Pancreas (tissue), 10 donors: ENCODE results near the gene STX11. TPM values are rescaled to one million over a fixed set of nuclear protein-coding genes. Genes with fewer than 3 reads are reported as not detected.

ENCODE experiments used
- ATAC-seq, 4 donors: fragments of 200-7000 bp; cut with Tn5 transposase; one replicate each; pipeline versions ENCODE4 v1.8.0 to v1.9.1; 2020; ENCODE audit warnings: mild to moderate bottlenecking in 4 of 4, moderate library complexity in 4 of 4
- DNase-seq, 6 donors: peaks; one replicate each; pipeline ENCODE4 v3.0.0-alpha.2; 2020
- FAIRE-seq: peaks from 2 replicates; lab custom pipeline; 2012; peaks lifted over from hg19 to GRCh38; lab: Jason Lieb, UNC
- H3K27ac ChIP-seq, 4 donors: fragments of 200-600 bp; sonication (generic); 1 replicate in 3 of 4; 2 replicates in 1 of 4; pipeline versions ENCODE4 v1.5.0 to v1.8.0; 2020
- H3K27me3 ChIP-seq, 4 donors: fragments of 200-600 bp; one replicate each; pipeline ENCODE4 v1.8.0; 2021
- H3K36me3 ChIP-seq, 3 donors: fragments of 200-600 bp; sonication (generic) in 1 of 3; one replicate each; pipeline versions ENCODE4 v1.5.0 to v1.8.0; 2020 to 2021
- H3K4me1 ChIP-seq, 3 donors: fragments of 200-600 bp; one replicate each; pipeline ENCODE4 v1.8.0; 2021
- H3K4me3 ChIP-seq, 4 donors: fragments of 200-600 bp; sonication (generic) in 2 of 4; one replicate each; pipeline versions ENCODE4 v1.5.0 to v1.8.0; 2020 to 2021
- H3K9me3 ChIP-seq, 4 donors: fragments of 200-600 bp; one replicate each; pipeline ENCODE4 v1.8.0; 2021
- CTCF ChIP-seq, 4 donors: fragments of 200-600 bp; sonication (generic) in 3 of 4; IDR thresholded peaks; one replicate each; pipeline versions ENCODE4 v1.5.0 to v1.8.0; 2021; ENCODE audit warnings: antibody characterized with exemption in 4 of 4
- WGBS, 2 donors: extraction: QIAGEN DNeasy Blood & Tissue Kit; methylation state at CpG; one replicate each; pipeline ENCODE4 v1.1.7; 2013; 5-methylcytosine and 5-hydroxymethylcytosine counted together
- intact Hi-C, 3 donors: fragments of 100-400 bp; cut with DNase I; formaldehyde crosslinking; loops; one replicate each; pipeline versions ENCODE4 v1.11.1 to v1.14.2; 2022
- polyA plus RNA-seq, 2 donors: library from polyadenylated mRNA; stranded (reverse); fragments of 200-250 nt; gene quantifications; one replicate each; pipeline ENCODE4 v1.2.3, GENCODE V29; 2013
- total RNA-seq, 6 donors: library from RNA; stranded (reverse); fragmentation: NEBNext Ultra II Directional in 4 of 6; extraction: Animal tissue kit (Norgen Biotek cat#: 25700) in 4 of 6; gene quantifications; one replicate each; pipeline versions ENCODE4 v1.2.1 to v1.2.4, GENCODE V29; 2021 to 2023
- donor health status: healthy with polysubstance abuse.
- donor health status: DM: no; HTN: no; CAD: no; lungs with moderate emphysema.
- donor health status: DM: no; HTN: no; CAD: no.
- donor health status: control.
- donor health status: control.
- donor health status: Bipolar disorder and iron deficiency.
- donor health status: DM: yes; HTN: yes; CAD: no.
- donor health status: DM: no; HTN: no; CAD: no.
- donor health status: DM: no; HTN: no; CAD: no.
- donor health status: DM: yes; HTN: yes; CAD: no.

STX11 gene
- total and polyA plus RNA-seq, 8 donors: 0.47 to 2.6 (median 1.1) TPM

GRCh38 chr6:144155529-144155928 lies 5.2 kb downstream of the STX11 start:
- no peaks in the 10 kb centered on the region for H3K27me3 ChIP-seq
- ATAC-seq (no peak), FAIRE-seq (no peak), DNase-seq (no peak)
- no peaks in the 10 kb centered on the region for H3K4me1 ChIP-seq
- whole genome bisulfite sequencing, 2 donors: 77 to 83% methylated on average over 2 of the region's 2 CpGs
- no peaks in the 10 kb centered on the region for H3K36me3 ChIP-seq
- H3K27ac ChIP-seq: no peak overlapping the region
- H3K4me3 ChIP-seq: no peak overlapping the region
- intact Hi-C loops: no loop called here
- TF ChIP-seq CTCF (IDR thresholded peaks at IDR 0.05): no peak
- H3K9me3 ChIP-seq: no peaks in the 10 kb centered on the region

GRCh38 chr6:144156338-144156737 lies 6.0 kb downstream of the STX11 start:
- no peaks in the 10 kb centered on the region for H3K9me3 ChIP-seq
- ATAC-seq (peak in 2 of 4 donors; percentile 28 to 30), DNase-seq (no peak), FAIRE-seq (no peak)
- intact Hi-C loops: no loop called here
- H3K27me3 ChIP-seq: no peaks in the 10 kb centered on the region
- H3K4me1 ChIP-seq: no peaks in the 10 kb centered on the region
- no peak overlapping the region for H3K27ac ChIP-seq
- no peaks in the 10 kb centered on the region for H3K36me3 ChIP-seq
- 72 to 87% methylated on average over 3 of the region's 3 CpGs for WGBS, 2 donors
- H3K4me3 ChIP-seq: no peak overlapping the region
- no peak for TF ChIP-seq CTCF (IDR thresholded peaks at IDR 0.05)

GRCh38 chr6:144156991-144157390 lies 6.7 kb downstream of the STX11 start:
- DNase-seq (no peak), ATAC-seq (no peak), FAIRE-seq (no peak)
- Histone ChIP-seq H3K27me3 (no peaks in the 10 kb centered on the region), H3K4me1 (no peaks in the 10 kb centered on the region), H3K36me3 (no peaks in the 10 kb centered on the region), H3K4me3 (no peak overlapping the region), H3K9me3 (no peaks in the 10 kb centered on the region), H3K27ac (no peak overlapping the region)
- intact Hi-C loops: no loop called here
- 85 to 92% methylated on average over 3 of the region's 3 CpGs for WGBS, 2 donors
- no peak for TF ChIP-seq CTCF (IDR thresholded peaks at IDR 0.05)

GRCh38 chr6:144158133-144158532 lies 7.8 kb downstream of the STX11 start:
- H3K27ac ChIP-seq: no peak overlapping the region
- 57 to 62% methylated on average over 3 of the region's 3 CpGs for whole genome bisulfite sequencing, 2 donors
- H3K27me3 ChIP-seq: no peaks in the 10 kb centered on the region
- no peaks in the 10 kb centered on the region for H3K9me3 ChIP-seq
- no peaks in the 10 kb centered on the region for H3K4me1 ChIP-seq
- FAIRE-seq: no peak
- intact Hi-C loops: no loop called here
- ATAC-seq: peak in 3 of 4 donors; percentile 58 to 66 (median 61)
- H3K36me3 ChIP-seq: no peaks in the 10 kb centered on the region
- peak in 3 of 6 donors; percentile 17 to 41 (median 19) for DNase-seq
- TF ChIP-seq CTCF (IDR thresholded peaks at IDR 0.05): no peak
- H3K4me3 ChIP-seq: no peak overlapping the region

GRCh38 chr6:144159223-144159622 lies 8.9 kb downstream of the STX11 start:
- no peak for TF ChIP-seq CTCF (IDR thresholded peaks at IDR 0.05)
- DNase-seq: no peak
- Histone ChIP-seq H3K36me3 (no peaks in the 10 kb centered on the region), H3K27me3 (no peaks in the 10 kb centered on the region), H3K4me3 (no peak overlapping the region), H3K9me3 (no peaks in the 10 kb centered on the region), H3K27ac (no peak overlapping the region), H3K4me1 (no peaks in the 10 kb centered on the region)
- peak in 1 of 4 donors; percentile 31 for ATAC-seq
- intact Hi-C loops: no loop called here
- 85 to 86% methylated on average over 5 of the region's 5 CpGs for WGBS, 2 donors
- FAIRE-seq: no peak
